ENCODE measurements around the gene CLCN2. TPM values are rescaled to one million over a fixed set of nuclear protein-coding genes. Genes with fewer than 3 reads are reported as not detected.

The CLCN2 gene
- total and polyA plus RNA-seq, 2 experiments from 2014 or later: 11.9 to 12.3 TPM

- Histone ChIP-seq H3K36me3 (replicated peaks; ENCODE audit: insufficient read depth, low read depth) (no peaks in the 10 kb centered on the region), H3K9me3 (ENCODE audit: low read depth) (no peaks in the 10 kb centered on the region), H3K27me3 (peaks cover 15% of the 10 kb centered on the region), H3K4me2 (no peak overlapping the region), H2AFZ (no peak overlapping the region), H3K4me1 (ENCODE audit: insufficient read depth) (peaks cover 19% of the 10 kb centered on the region), H3K4me3 (no peak overlapping the region), H3K9me2 (replicated peaks; ENCODE audit: insufficient read depth) (no peaks in the 10 kb centered on the region), H3K79me2 (no peaks in the 10 kb centered on the region), H4K20me1 (ENCODE audit: insufficient read depth, poor library complexity, severe bottlenecking) (no peaks in the 10 kb centered on the region), H3K27ac (no peak overlapping the region)
- WGBS (ENCODE audit: low lambda C conversion rate, missing lambda C conversion rate): 88% methylated on average over 16 of the region's 16 CpGs
- TF ChIP-seq EZH2phosphoT487 (IDR thresholded peaks at IDR 0.05; ENCODE audit: low read depth, severe bottlenecking, unreplicated experiment): no peak
- TF ChIP-seq CTCF (IDR thresholded peaks at IDR 0.05; ENCODE audit: poor library complexity): no peak
- DNase-seq (ENCODE audit: low spot score): no peak
These were observed 21.1 kb upstream of the CLCN2 start for GRCh38 chr3:184382326-184383032.

DNA sequence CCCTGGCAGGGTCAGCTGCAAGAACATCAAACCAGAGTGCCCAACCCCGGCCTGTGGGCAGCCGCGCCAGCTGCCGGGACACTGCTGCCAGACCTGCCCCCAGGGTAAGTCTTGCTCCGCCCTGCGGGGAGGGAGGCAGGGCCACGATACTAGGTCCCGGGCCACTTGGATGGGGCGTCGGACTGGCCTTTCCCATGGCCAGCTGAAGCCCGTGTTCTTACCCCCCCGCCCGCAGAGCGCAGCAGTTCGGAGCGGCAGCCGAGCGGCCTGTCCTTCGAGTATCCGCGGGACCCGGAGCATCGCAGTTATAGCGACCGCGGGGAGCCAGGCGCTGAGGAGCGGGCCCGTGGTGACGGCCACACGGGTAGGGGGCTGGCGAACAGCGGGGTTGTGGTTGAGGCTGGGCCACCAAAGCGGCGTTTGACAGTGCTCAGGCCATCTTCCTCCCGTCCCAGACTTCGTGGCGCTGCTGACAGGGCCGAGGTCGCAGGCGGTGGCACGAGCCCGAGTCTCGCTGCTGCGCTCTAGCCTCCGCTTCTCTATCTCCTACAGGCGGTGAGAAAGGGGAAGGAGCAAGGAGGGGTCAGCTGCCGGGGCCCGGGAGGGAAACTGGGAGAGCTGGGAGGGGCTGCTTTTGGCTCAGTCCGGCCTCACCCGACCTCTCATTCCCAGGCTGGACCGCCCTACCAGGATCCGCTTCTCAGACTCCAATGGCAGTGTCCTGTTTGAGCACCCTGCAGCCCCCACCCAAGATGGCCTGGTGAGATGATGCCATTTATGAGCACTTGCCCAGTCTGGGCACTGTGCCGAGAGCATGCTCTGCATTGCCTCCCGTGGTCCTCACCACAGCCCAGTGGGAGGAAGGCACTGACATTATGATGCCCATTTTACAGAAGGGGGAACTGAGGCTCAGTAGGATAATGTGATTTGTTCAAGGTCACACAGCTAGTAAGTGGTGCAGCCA, 20.1 kb upstream of the CLCN2 start:
- H3K9me2 ChIP-seq (replicated peaks; ENCODE audit: insufficient read depth): no peaks in the 10 kb centered on the region
- H3K27me3 ChIP-seq: peaks cover 15% of the 10 kb centered on the region
- no peak for DNase-seq (ENCODE audit: low spot score)
- H3K4me3 ChIP-seq: no peak overlapping the region
- H3K4me1 ChIP-seq (ENCODE audit: insufficient read depth): peaks cover 20% of the 10 kb centered on the region
- H3K9me3 ChIP-seq (ENCODE audit: low read depth): no peaks in the 10 kb centered on the region
- peak overlapping the region; percentile 92 for H3K4me2 ChIP-seq
- TF ChIP-seq EZH2 (IDR thresholded peaks at IDR 0.05; ENCODE audit: borderline replicate concordance) (no peak), CTCF (IDR thresholded peaks at IDR 0.05; ENCODE audit: poor library complexity) (no peak), EZH2phosphoT487 (IDR thresholded peaks at IDR 0.05; ENCODE audit: low read depth, severe bottlenecking, unreplicated experiment) (no peak)
- H2AFZ ChIP-seq: no peak overlapping the region
- WGBS (ENCODE audit: low lambda C conversion rate, missing lambda C conversion rate): 18% methylated on average over 43 of the region's 55 CpGs
- H3K79me2 ChIP-seq: no peaks in the 10 kb centered on the region
- H3K27ac ChIP-seq: no peak overlapping the region
- no peaks in the 10 kb centered on the region for H3K36me3 ChIP-seq (replicated peaks; ENCODE audit: insufficient read depth, low read depth)
- H4K20me1 ChIP-seq (ENCODE audit: insufficient read depth, poor library complexity, severe bottlenecking): no peaks in the 10 kb centered on the region

- H4K20me1 ChIP-seq (ENCODE audit: insufficient read depth, poor library complexity, severe bottlenecking): no peaks in the 10 kb centered on the region
- no peaks in the 10 kb centered on the region for H3K79me2 ChIP-seq
- H3K4me2 ChIP-seq: peak overlapping the region; percentile 92
- TF ChIP-seq EZH2phosphoT487 (IDR thresholded peaks at IDR 0.05; ENCODE audit: low read depth, severe bottlenecking, unreplicated experiment): peak; percentile 65
- peak; percentile 86 for TF ChIP-seq EZH2 (IDR thresholded peaks at IDR 0.05; ENCODE audit: borderline replicate concordance)
- no peak for TF ChIP-seq CTCF (IDR thresholded peaks at IDR 0.05; ENCODE audit: poor library complexity)
- DNase-seq (ENCODE audit: low spot score): no peak
- peaks cover 15% of the 10 kb centered on the region for H3K27me3 ChIP-seq
- H3K4me3 ChIP-seq: peak overlapping the region; percentile 67
- no peaks in the 10 kb centered on the region for H3K36me3 ChIP-seq (replicated peaks; ENCODE audit: insufficient read depth, low read depth)
- no peaks in the 10 kb centered on the region for H3K9me3 ChIP-seq (ENCODE audit: low read depth)
- H3K27ac ChIP-seq: no peak overlapping the region
- peaks cover 20% of the 10 kb centered on the region for H3K4me1 ChIP-seq (ENCODE audit: insufficient read depth)
- WGBS (ENCODE audit: low lambda C conversion rate, missing lambda C conversion rate): 4% methylated on average over 34 of the region's 42 CpGs
- H2AFZ ChIP-seq: peak overlapping the region; percentile 25
- H3K9me2 ChIP-seq (replicated peaks; ENCODE audit: insufficient read depth): no peaks in the 10 kb centered on the region
These were observed 19.3 kb upstream of the CLCN2 start for GRCh38 chr3:184380627-184381260.
